ENCODE results near the gene SULT1C2. TPM values are rescaled to one million over a fixed set of nuclear protein-coding genes. Genes with fewer than 3 reads are reported as not detected.

The SULT1C2 gene
- total RNA-seq, 1 donor from 2014 or later: 0.28 TPM

DNA sequence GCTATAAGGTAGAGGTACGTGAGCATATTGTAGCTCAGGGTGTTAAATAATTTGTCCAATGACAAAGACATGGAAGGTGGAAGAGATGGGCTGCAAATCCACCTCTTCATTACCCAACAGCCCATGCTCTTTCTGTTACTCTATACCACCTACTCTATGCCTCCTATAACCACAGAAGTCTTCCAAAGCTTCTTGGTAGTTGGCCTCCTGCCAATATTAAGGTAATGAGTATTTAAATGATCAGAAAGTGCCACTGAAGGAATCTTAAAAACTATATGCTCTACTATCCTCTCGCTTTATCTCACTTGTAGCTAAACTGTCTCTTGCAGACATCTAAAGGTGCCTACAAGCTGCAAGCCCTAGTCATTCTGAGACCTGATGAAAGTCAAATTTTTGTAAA is 41.1 kb downstream of the SULT1C2 start:
- no peaks in the 10 kb centered on the region for H4K20me1 ChIP-seq (ENCODE audit: low read depth)
- no peaks in the 10 kb centered on the region for H3K4me1 ChIP-seq
- H3K79me2 ChIP-seq (ENCODE audit: low read depth): no peaks in the 10 kb centered on the region
- no peaks in the 10 kb centered on the region for H3F3A ChIP-seq (ENCODE audit: low read depth)
- DNase-seq (ENCODE audit: low spot score): no peak
- no peaks in the 10 kb centered on the region for H3K4me1 Mint-ChIP-seq
- H3K27ac ChIP-seq: no peak overlapping the region
- H3K27me3 Mint-ChIP-seq (ENCODE audit: insufficient read depth, low read depth): no peaks in the 10 kb centered on the region
- no peaks in the 10 kb centered on the region for H3K36me3 ChIP-seq
- no peak overlapping the region for H3K4me3 ChIP-seq
- no peak overlapping the region for H3K9ac ChIP-seq
- H3K9me3 Mint-ChIP-seq: no peaks in the 10 kb centered on the region
- no peak overlapping the region for H3K27ac Mint-ChIP-seq
- no peaks in the 10 kb centered on the region for H3K27me3 ChIP-seq
- H2AFZ ChIP-seq (replicated peaks): no peak overlapping the region
- TF ChIP-seq, protein P1, sequence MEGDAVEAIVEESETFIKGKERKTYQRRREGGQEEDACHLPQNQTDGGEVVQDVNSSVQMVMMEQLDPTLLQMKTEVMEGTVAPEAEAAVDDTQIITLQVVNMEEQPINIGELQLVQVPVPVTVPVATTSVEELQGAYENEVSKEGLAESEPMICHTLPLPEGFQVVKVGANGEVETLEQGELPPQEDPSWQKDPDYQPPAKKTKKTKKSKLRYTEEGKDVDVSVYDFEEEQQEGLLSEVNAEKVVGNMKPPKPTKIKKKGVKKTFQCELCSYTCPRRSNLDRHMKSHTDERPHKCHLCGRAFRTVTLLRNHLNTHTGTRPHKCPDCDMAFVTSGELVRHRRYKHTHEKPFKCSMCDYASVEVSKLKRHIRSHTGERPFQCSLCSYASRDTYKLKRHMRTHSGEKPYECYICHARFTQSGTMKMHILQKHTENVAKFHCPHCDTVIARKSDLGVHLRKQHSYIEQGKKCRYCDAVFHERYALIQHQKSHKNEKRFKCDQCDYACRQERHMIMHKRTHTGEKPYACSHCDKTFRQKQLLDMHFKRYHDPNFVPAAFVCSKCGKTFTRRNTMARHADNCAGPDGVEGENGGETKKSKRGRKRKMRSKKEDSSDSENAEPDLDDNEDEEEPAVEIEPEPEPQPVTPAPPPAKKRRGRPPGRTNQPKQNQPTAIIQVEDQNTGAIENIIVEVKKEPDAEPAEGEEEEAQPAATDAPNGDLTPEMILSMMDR (IDR thresholded peaks at IDR 0.05): no peak
- TF ChIP-seq EZH2phosphoT487 (IDR thresholded peaks at IDR 0.05): no peak
- no peak for TF ChIP-seq EZH2 (IDR thresholded peaks at IDR 0.05)
- no peak overlapping the region for H3K4me3 Mint-ChIP-seq
- no peaks in the 10 kb centered on the region for H3K9me3 ChIP-seq (ENCODE audit: low read depth)
- H3K36me3 Mint-ChIP-seq: no peaks in the 10 kb centered on the region
- no peak overlapping the region for H3K4me2 ChIP-seq

DNA sequence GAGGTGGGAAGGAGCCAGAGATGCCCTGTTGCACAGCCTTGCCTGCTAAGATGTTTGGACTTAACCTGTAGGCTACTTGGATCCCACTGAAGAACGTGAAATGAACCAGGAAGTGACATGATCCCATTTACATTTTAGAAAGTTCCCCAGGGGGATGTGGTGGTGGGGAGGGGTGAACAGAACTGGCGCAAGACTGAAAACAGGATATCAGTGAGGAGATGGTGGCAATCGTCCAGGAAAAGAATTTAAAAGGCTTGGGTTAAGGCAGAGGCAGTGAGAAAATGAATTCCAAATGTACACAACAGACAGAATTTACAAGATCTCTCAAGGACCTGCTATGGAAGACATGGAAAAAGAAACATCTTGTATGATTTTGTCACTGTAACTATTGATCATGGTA is 42.3 kb downstream of the SULT1C2 start:
- H3K36me3 ChIP-seq: no peaks in the 10 kb centered on the region
- no peak for DNase-seq (ENCODE audit: low spot score)
- Mint-ChIP-seq H3K27ac (no peak overlapping the region), H3K27me3 (ENCODE audit: insufficient read depth, low read depth) (peaks cover 2% of the 10 kb centered on the region), H3K9me3 (no peaks in the 10 kb centered on the region), H3K36me3 (no peaks in the 10 kb centered on the region), H3K4me3 (no peak overlapping the region), H3K4me1 (no peaks in the 10 kb centered on the region)
- no peaks in the 10 kb centered on the region for H3F3A ChIP-seq (ENCODE audit: low read depth)
- no peak overlapping the region for H3K4me2 ChIP-seq
- H4K20me1 ChIP-seq (ENCODE audit: low read depth): no peaks in the 10 kb centered on the region
- no peak overlapping the region for H3K4me3 ChIP-seq
- H2AFZ ChIP-seq (replicated peaks): no peak overlapping the region
- H3K27me3 ChIP-seq: no peaks in the 10 kb centered on the region
- no peak overlapping the region for H3K9ac ChIP-seq
- no peaks in the 10 kb centered on the region for H3K4me1 ChIP-seq
- H3K79me2 ChIP-seq (ENCODE audit: low read depth): no peaks in the 10 kb centered on the region
- no peak for TF ChIP-seq EZH2 (IDR thresholded peaks at IDR 0.05)
- H3K9me3 ChIP-seq (ENCODE audit: low read depth): no peaks in the 10 kb centered on the region
- H3K27ac ChIP-seq: no peak overlapping the region

DNA sequence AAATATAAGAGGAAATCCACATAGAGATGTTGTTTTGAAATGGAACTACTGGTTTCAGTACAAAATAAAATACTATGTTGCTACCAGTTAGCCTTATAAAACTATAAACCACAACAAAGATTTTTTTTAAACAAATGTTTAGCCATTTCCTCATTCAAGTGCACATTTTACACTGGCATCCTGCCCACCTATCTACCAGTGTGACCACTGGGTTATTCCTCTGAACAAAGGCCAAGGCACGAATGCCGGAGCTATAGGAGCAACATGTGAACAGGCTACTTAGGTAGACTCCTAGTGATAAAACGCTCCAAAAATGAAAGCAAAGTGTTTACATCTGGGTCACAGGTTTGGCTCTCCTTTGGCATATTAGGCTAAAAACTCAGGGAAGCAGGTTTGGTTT is 57.3 kb downstream of the SULT1C2 start:
- Mint-ChIP-seq H3K9me3 (peaks cover 2% of the 10 kb centered on the region), H3K4me1 (no peaks in the 10 kb centered on the region), H3K27me3 (ENCODE audit: insufficient read depth, low read depth) (no peaks in the 10 kb centered on the region), H3K27ac (no peak overlapping the region), H3K4me3 (no peak overlapping the region), H3K36me3 (no peaks in the 10 kb centered on the region)
- Histone ChIP-seq H2AFZ (replicated peaks) (no peak overlapping the region), H3K4me3 (no peak overlapping the region), H3K9ac (no peak overlapping the region), H3K4me2 (no peak overlapping the region), H3K4me1 (peaks cover 2% of the 10 kb centered on the region), H4K20me1 (ENCODE audit: low read depth) (no peaks in the 10 kb centered on the region), H3K27me3 (no peaks in the 10 kb centered on the region), H3F3A (ENCODE audit: low read depth) (no peaks in the 10 kb centered on the region), H3K9me3 (ENCODE audit: low read depth) (no peaks in the 10 kb centered on the region), H3K27ac (no peak overlapping the region), H3K79me2 (ENCODE audit: low read depth) (no peaks in the 10 kb centered on the region), H3K36me3 (no peaks in the 10 kb centered on the region)
- TF ChIP-seq EZH2 (IDR thresholded peaks at IDR 0.05) (no peak), EZH2phosphoT487 (IDR thresholded peaks at IDR 0.05) (no peak)
- TF ChIP-seq, protein P1 (IDR thresholded peaks at IDR 0.05): no peak
- DNase-seq (ENCODE audit: low spot score): no peak

DNA sequence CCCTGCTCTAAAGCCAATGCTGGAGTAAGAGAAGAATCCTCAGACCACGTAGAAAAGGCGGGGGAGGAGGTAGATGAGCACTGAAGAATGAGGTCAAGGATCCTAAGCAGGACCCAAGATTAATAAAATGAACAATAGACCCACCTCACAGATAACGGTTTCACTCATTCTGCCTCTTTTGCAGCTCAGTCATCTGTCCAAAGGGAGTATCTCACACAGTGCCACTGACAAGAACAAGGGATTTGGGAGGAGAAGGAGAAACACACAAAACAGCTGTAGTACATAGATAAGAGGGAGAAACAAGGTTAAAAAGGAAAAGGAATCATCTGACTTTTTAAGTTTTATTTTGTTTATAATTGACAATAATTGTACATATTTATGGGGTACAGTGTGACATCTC is 58.1 kb downstream of the SULT1C2 start:
- H3K36me3 ChIP-seq: no peaks in the 10 kb centered on the region
- H4K20me1 ChIP-seq (ENCODE audit: low read depth): no peaks in the 10 kb centered on the region
- no peak overlapping the region for H2AFZ ChIP-seq (replicated peaks)
- no peaks in the 10 kb centered on the region for H3K79me2 ChIP-seq (ENCODE audit: low read depth)
- H3K4me2 ChIP-seq: no peak overlapping the region
- no peak overlapping the region for H3K27ac Mint-ChIP-seq
- TF ChIP-seq EZH2 (IDR thresholded peaks at IDR 0.05) (no peak), EZH2phosphoT487 (IDR thresholded peaks at IDR 0.05) (no peak)
- TF ChIP-seq, protein P1 (IDR thresholded peaks at IDR 0.05): no peak
- H3K9ac ChIP-seq: no peak overlapping the region
- H3K4me1 ChIP-seq: peaks cover 2% of the 10 kb centered on the region
- no peak overlapping the region for H3K4me3 ChIP-seq
- no peaks in the 10 kb centered on the region for H3K4me1 Mint-ChIP-seq
- no peaks in the 10 kb centered on the region for H3K27me3 Mint-ChIP-seq (ENCODE audit: insufficient read depth, low read depth)
- no peaks in the 10 kb centered on the region for H3K27me3 ChIP-seq
- H3K4me3 Mint-ChIP-seq: no peak overlapping the region
- H3K9me3 ChIP-seq (ENCODE audit: low read depth): no peaks in the 10 kb centered on the region
- no peak for DNase-seq (ENCODE audit: low spot score)
- no peak overlapping the region for H3K27ac ChIP-seq
- no peaks in the 10 kb centered on the region for H3K36me3 Mint-ChIP-seq
- peaks cover 2% of the 10 kb centered on the region for H3K9me3 Mint-ChIP-seq
- no peaks in the 10 kb centered on the region for H3F3A ChIP-seq (ENCODE audit: low read depth)
